HEK293 (cell line): ENCODE measurements around the gene RUSF1.

ENCODE experiments used
- AEBP2 ChIP-seq: fragments of 450-650 bp; formaldehyde crosslinking; IDR thresholded peaks from 2 replicates; pipeline ENCODE4 v1.5.1; 2016; ENCODE audit warnings: missing biosample characterization, missing genetic modification characterization, borderline replicate concordance
- ELK4 ChIP-seq: IDR thresholded peaks from 2 replicates; pipeline ENCODE4 v1.6.1; 2011; ENCODE audit warnings: mild to moderate bottlenecking, low read depth, low read length, borderline replicate concordance
- INSM2 ChIP-seq: fragments of 450-650 bp; formaldehyde crosslinking; IDR thresholded peaks from 2 replicates; pipeline ENCODE4 v1.5.1; 2016; ENCODE audit warnings: missing biosample characterization, missing genetic modification characterization
- KLF8 ChIP-seq: fragments of 450-650 bp; formaldehyde crosslinking; IDR thresholded peaks from 2 replicates; pipeline ENCODE4 v1.5.1; 2016; ENCODE audit warnings: missing biosample characterization, missing genetic modification characterization
- OSR2 ChIP-seq: fragments of 450-650 bp; formaldehyde crosslinking; IDR thresholded peaks from 2 replicates; pipeline ENCODE4 v1.5.1; 2016; ENCODE audit warnings: missing biosample characterization, missing genetic modification characterization
- PATZ1 ChIP-seq: fragments of 450-650 bp; formaldehyde crosslinking; IDR thresholded peaks from 2 replicates; pipeline ENCODE4 v1.5.1; 2016; ENCODE audit warnings: missing biosample characterization, missing genetic modification characterization
- PRDM2 ChIP-seq: fragments of 450-650 bp; formaldehyde crosslinking; IDR thresholded peaks from 2 replicates; pipeline ENCODE4 v1.5.1; 2016; ENCODE audit warnings: missing biosample characterization, missing genetic modification characterization, borderline replicate concordance
- TRIM28 ChIP-seq: IDR thresholded peaks from 2 replicates; pipeline ENCODE4 v1.6.1; 2011; ENCODE audit warnings: low read length, control low read depth, borderline replicate concordance
- ZEB2 ChIP-seq: fragments of 450-650 bp; formaldehyde crosslinking; IDR thresholded peaks from 2 replicates; pipeline ENCODE4 v1.5.1; 2016; ENCODE audit warnings: missing biosample characterization, missing genetic modification characterization
- ZNF140 ChIP-seq: fragments of 450-650 bp; formaldehyde crosslinking; IDR thresholded peaks from 2 replicates; pipeline ENCODE4 v1.5.1; 2016; ENCODE audit warnings: missing biosample characterization, missing genetic modification characterization
- ZNF184 ChIP-seq: fragments of 450-650 bp; IDR thresholded peaks from 2 replicates; pipeline ENCODE4 v1.5.1; 2018; ENCODE audit warnings: missing biosample characterization, mild to moderate bottlenecking, missing genetic modification characterization
- ZNF2 ChIP-seq: fragments of 450-650 bp; formaldehyde crosslinking; IDR thresholded peaks from 2 replicates; pipeline ENCODE4 v1.5.1; 2016; ENCODE audit warnings: missing biosample characterization, missing genetic modification characterization
- ZNF324 ChIP-seq: fragments of 450-650 bp; formaldehyde crosslinking; IDR thresholded peaks from 2 replicates; pipeline ENCODE4 v1.5.1; 2016; ENCODE audit warnings: missing biosample characterization, missing genetic modification characterization
- ZNF366 ChIP-seq: fragments of 450-650 bp; formaldehyde crosslinking; conservative IDR thresholded peaks from 2 replicates; pipeline ENCODE4 v1.5.1; 2016; ENCODE audit warnings: missing biosample characterization, missing genetic modification characterization
- ZNF398 ChIP-seq: fragments of 450-650 bp; formaldehyde crosslinking; IDR thresholded peaks from 2 replicates; pipeline ENCODE4 v1.5.1; 2017; ENCODE audit warnings: missing biosample characterization, missing genetic modification characterization
- ZNF501 ChIP-seq: fragments of 450-650 bp; formaldehyde crosslinking; IDR thresholded peaks from 2 replicates; pipeline ENCODE4 v1.5.1; 2016; ENCODE audit warnings: missing biosample characterization, missing genetic modification characterization
- ZNF544 ChIP-seq: fragments of 450-650 bp; formaldehyde crosslinking; IDR thresholded peaks from 2 replicates; pipeline ENCODE4 v1.5.0; 2017; ENCODE audit warnings: missing biosample characterization, missing genetic modification characterization
- ZNF600 ChIP-seq: fragments of 450-650 bp; formaldehyde crosslinking; IDR thresholded peaks from 2 replicates; pipeline ENCODE4 v1.5.1; 2016; ENCODE audit warnings: missing biosample characterization, missing genetic modification characterization
- ZNF624 ChIP-seq: fragments of 450-650 bp; formaldehyde crosslinking; IDR thresholded peaks from 2 replicates; pipeline ENCODE4 v1.5.1; 2017; ENCODE audit warnings: missing biosample characterization, missing genetic modification characterization
- ZNF645 ChIP-seq: fragments of 450-650 bp; formaldehyde crosslinking; IDR thresholded peaks from 2 replicates; pipeline ENCODE4; 2016; ENCODE audit warnings: missing biosample characterization, missing genetic modification characterization
- ZNF670 ChIP-seq: fragments of 450-650 bp; formaldehyde crosslinking; IDR thresholded peaks from 2 replicates; pipeline ENCODE4 v1.5.1; 2016; ENCODE audit warnings: missing biosample characterization, missing genetic modification characterization, low read depth

The RUSF1 gene

GRCh38 chr16:31507929-31508705, at the start of gene RUSF1 (continued):
- TF ChIP-seq PRDM2 (tag by site-specific recombination) = no peak; the same call in 1 of the 2 replicates
- TF ChIP-seq PATZ1 (tag by site-specific recombination) = peak; percentile 96
- TF ChIP-seq AEBP2 (tag by site-specific recombination) = no peak
- TF ChIP-seq ZNF670 (tag by site-specific recombination) = no peak
- no peak for TF ChIP-seq ZNF544 (tag by site-specific recombination)
- 0 out of 2 replicates have a peak, but pooled peaks have one; percentile 18 for TF ChIP-seq ZNF324
- TF ChIP-seq ZEB2 = 0 out of 2 replicates have a peak, but pooled peaks have one; percentile 44
- no peak for TF ChIP-seq ZNF366 (tag by site-specific recombination)
- 0 out of 2 replicates have a peak, but pooled peaks have one; percentile 27 for TF ChIP-seq ZNF184 (tag by site-specific recombination)
- peak; percentile 72; the same call in 1 of the 2 replicates for TF ChIP-seq ELK4
- TF ChIP-seq ZNF140 (tag by site-specific recombination) = no peak
- TF ChIP-seq INSM2 (tag by site-specific recombination) = no peak
- TF ChIP-seq KLF8 (tag by site-specific recombination) = peak; percentile 56
- peak; percentile 62; the same call in 1 of the 2 replicates for TF ChIP-seq ZNF2
- peak; percentile 62; the same call in 1 of the 2 replicates for TF ChIP-seq ZNF501 (tag by site-specific recombination)
- TF ChIP-seq ZNF600 (tag by site-specific recombination) = 0 out of 2 replicates have a peak, but pooled peaks have one; percentile 33
- TF ChIP-seq ZNF398 (tag by site-specific recombination) = peak; percentile 60
- TF ChIP-seq ZNF624 (tag by site-specific recombination) = no peak
- peak; percentile 38 for TF ChIP-seq OSR2
- TF ChIP-seq ZNF645 = no peak
- TF ChIP-seq TRIM28 = peak; percentile 81; the same call in 1 of the 2 replicates
